HG02759 (cell line): ENCODE data around the gene SOBP.
"Not testable (repeated sequence)": the region's sequence is repeated elsewhere in the genome, so short reads cannot be mapped to it uniquely, and the experiment has no call there.

Experiments used
- ATAC-seq: cut with Tn5 transposase; IDR thresholded peaks from one replicate; pipeline ENCODE4 v1.9.1; 2021; ENCODE audit warnings: mild to moderate bottlenecking, moderate library complexity; ENCODE audit not compliant: unreplicated experiment

SOBP gene

DNA sequence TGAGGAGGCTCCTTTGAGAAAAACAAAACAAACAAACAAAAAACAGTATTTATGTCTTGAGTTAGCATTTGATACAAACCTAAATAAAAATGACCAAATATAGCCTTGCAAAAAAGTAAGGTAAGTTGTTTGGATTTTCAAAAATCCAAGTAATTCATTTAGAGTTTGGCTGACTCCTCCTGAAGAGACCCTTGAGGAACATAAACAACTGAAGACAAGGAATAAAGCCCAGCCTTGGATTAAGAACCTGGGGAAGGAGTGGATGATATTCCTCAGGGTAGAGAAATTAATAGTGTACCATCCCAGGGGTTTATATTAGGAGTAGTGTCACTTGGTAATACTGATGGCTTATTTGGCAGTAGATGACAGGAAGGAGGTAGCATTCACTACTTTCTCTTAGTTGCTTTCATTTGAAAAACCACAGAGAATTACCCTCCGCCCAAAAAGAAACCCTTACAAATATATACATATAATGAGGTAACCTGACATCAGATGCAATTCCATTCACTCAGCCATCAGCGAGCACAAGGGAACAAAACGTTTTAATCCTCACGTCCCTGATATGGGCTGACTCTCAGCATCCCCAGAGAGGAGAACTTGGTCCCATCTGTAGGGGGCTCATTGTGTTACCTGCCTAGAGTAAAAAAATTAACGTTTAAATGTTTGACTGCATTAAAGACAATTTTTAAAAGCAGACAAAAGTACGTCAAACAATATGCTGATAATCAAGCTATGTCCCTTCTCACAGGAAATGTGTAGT is 57.0 kb downstream of the SOBP start:
- ATAC-seq: no peak

DNA sequence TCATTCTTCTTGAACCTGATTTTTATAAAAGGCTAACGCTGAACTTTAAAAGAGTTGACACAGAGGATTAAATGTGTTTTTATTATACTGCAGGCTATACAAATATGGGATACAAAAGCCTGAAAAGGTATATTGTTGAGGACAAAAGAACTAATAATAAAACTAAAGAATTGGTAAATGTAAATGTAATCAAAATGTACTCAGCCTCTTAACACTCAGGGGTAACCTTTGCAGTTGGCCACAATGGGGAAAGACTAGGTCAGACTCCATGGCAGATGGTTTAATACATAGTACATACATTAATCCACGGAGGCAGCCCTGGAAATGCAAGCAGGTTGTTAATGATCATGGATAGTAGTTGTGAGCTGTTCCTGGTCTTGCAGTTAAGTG is 57.5 kb downstream of the SOBP start:
- ATAC-seq: no peak

DNA sequence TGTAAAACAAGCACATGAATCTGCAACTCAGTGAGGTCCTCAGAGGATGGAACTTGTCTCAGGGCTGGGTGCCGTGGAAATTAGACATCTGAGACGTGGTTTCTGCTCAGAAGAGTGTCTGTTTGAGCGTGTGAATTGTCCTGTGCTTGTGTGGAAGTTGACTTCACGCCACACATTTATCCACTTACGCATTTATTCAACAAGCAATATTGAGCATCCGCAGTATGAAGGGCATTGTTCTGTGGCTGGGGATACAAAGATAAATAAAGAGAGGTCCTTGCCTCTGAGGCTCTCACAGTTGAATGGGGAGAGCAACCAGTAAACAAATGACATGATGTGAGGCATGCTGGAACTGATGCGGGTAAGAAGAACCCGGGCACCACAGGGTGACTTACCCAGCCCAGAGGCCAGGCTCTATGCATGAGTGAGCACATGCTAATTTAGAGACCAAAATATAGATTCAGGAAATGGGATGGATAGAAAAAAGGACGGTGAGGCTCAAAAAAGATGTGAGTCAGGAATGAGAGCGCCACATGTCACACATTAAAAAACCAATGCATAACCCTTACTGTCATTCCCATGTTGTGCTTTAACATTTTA is 60.4 kb downstream of the SOBP start:
- ATAC-seq: no peak

DNA sequence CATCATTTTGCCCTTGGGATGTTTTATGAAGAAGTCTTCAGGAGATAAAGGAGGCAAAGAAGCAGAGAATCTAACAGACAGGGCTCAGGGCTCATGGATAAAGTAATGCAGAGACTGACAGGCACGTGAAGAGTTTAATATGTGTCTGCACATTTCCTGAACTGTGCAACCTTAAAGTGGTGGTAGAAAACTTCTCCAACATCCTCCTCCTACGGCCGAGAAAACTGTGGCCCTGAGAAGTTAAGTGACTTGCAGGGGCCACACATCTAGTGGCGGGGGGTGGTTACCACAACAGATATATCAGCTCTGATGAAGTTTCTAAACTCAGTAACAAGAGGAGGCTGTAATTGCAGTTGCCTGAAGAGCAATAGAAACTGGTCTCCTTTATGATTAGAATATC is 61.0 kb downstream of the SOBP start:
- ATAC-seq: no peak

DNA sequence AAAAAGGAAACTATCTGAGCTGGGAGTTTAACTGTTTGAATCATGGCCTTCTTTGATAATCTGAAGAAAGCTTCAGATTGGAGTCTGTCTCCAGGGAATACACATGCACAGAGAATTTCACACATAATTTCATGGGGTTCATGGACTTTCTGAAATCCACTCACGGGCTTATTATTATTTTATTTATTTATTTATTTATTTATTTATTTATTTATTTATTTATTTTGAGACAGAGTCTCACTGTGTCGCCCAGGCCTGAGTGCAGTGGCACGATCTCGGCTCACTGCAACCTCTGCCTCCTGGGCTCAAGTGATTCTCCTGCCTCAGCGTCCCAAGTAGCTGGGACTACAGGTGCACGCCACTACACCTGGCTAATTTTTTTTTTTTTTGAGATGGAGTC is 63.2 kb downstream of the SOBP start:
- not testable (repeated sequence) for ATAC-seq

DNA sequence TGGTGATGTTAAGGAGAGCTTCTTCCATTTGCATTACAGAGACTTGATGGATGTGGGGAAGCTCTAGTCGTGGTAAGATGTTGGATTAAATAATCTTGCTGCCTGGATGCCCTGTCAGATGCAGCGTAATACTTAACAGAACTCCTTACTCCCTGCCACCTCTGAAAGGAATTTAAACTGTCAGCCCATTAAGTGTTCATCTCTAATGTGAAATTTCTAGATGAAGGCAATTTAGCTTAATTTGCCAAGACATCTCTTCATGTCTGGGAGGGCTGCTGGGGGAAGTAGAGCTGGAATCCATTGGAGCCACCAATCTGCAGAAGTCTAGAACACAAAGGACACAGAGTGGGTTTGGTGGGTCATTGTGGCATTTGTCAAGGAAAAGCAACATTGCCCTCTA is 64.4 kb downstream of the SOBP start:
- ATAC-seq: no peak

DNA sequence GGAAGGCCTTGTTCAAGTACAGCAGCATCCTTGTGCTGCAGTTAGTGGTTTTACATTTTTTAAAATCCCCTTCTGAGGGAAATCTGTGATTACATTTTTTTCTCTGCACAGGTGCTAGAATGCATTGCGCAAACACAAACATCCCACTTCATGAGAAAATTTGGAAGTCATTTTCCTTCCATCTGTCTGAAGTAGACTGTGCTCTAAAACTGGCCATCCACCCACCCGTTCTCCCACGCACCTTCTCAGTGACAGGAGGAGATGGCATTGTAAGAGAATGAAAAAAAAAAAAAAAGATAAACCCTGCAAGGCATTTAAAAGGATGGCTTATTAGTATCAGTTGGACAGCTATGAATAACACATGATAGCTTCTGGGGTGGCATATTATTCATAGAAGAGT is 65.0 kb downstream of the SOBP start:
- ATAC-seq: no peak

DNA sequence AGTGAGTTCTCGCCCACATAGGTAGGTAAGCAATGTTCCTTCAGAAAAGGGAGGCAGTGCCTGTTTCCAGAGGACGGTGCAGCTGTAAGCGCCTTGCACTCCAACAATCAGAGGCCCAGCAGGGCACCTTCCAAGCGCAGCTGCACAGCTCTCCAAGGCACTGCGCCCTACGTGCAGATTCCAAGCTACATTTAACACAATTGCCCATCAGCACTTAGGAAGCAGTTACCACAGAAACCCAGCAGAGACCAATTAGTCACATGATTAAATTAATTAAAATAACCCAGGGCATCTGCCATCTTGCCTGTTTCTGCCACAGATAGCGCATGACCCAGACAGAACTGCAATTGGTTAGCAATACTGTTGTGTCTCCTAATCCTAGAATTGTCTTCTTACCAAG is 65.5 kb downstream of the SOBP start:
- ATAC-seq: no peak

DNA sequence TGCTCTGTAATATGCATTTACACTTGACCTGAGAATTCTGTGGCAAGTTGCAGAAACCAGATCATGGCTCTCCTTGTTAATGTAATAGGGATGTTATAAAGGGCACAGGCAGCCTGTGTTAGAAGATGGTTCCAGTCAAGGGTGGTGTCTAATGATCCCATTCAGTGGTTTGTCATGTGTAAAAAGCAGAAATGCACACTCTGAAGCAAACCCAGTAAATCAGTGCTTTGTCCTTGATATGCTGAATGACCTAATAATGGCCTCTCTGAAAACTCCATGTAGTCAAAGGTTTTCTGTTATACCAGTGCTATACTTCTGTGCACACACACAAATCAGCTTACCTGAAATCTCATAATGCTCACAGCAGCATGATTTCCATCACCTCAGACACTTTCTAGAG is 66.2 kb downstream of the SOBP start:
- no peak for ATAC-seq

DNA sequence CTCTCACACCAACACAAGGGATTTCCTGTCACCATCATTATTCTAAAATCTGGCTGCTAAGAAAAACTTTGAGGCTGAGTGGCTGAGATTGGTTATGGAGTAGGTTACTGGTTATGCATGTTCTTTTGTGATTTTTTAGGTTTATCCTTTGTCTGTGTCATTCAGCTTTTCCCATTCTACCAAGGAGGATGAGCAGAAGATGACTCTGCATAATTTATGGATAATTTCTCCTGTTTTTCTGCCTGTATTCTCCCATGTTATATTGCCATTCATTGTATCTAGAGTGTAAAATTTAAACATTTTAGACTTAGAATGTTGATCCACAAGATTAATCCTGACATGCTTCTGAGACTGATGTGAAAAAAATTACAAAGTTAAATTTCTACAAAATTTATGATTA is 67.8 kb downstream of the SOBP start:
- no peak for ATAC-seq

DNA sequence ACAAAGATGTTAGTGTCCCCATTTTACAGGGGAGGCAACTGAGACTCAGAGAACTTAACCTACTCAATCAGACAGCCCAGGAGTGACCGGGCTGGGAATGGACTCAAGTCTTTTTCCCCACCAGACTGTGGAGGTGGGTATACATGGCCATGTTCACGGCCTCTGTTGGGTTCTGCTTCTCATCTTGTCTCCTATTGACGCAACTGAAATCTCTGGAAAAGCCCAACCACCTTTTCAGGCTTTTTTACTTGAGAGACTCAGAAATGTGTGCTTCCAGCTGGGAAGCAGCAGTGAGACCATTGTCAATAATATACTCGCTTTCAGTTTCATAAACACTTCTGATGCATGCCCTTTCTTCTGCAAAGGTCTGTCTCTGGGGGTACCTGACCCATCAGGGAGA is 70.7 kb downstream of the SOBP start:
- no peak for ATAC-seq

DNA sequence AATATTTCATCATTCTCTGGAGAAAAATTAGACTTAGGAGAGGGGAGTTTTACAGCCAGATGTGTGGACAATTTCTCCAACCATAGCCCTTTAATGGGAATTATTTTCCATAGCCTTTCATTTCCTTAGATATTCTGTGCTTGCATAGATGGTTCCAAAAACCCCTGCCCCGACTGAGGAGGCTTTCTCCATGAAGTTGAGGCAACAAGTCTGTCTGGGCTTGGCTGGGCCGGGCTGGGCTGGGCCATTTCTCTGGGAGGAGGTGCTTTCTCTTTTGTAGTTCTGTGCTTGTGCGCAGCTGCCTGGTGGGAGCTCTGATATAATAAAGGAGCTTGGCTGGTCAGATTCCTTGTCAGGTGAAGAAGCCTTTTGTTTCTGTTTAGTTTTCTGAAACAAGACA is 71.4 kb downstream of the SOBP start:
- no peak for ATAC-seq

DNA sequence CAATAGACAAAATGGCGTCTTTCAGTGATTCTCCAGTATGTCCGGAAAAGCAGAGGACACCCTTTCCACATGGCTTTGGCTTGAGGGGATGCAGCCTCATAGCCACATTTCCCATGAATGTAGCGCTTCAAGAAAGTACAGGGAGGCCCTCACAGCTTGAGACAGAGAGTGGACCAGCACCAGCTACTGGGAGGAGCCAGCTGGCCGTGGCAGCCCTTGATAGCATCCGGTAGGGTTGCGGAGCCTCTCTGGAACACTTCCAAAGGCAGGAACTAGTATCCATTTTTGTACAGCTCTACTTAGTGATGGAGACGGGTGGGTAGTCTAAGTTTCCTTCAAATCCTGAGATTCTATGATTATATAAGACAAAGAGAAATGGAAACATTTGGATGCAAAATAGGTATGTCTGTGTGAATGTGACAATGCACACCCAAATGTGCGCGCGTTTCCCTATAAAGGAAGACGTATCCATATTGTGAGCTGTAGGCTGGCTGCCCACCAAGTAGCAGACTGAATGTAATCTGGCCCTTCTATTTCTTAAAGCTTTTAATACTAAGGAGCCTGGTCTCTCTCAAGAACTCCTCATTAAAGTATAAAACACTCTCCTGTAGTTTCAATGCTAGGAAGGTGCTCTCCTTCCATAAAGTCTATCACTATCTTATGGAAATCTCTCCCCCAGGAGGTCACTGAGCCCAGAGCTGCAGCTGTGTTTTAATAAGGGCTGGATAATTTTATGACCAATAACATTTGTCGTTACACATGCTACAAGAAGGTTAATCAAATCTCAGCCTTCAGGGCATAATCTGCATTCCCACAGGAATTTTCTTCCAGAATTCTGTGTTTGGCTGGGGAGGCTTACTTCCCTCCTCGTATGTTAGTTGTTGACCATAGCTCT is 74.0 kb downstream of the SOBP start:
- no peak for ATAC-seq

DNA sequence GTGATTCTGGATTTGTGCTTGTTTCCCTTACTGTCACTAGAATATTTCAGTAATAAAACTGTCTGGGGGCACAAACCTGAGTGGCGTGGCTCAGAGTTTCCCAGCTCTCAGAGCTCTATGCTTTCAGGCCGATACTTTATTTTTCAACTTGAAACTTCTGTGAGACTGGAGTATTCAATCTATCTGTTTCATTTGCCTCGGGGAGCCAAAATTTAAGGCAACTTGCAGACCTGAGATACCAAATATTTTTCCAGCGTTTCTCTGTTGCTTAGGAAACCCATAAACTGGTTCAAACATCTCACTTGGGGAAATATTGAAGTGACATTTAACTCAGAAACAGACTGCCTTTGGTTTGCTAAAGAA is 74.7 kb downstream of the SOBP start:
- ATAC-seq: no peak

DNA sequence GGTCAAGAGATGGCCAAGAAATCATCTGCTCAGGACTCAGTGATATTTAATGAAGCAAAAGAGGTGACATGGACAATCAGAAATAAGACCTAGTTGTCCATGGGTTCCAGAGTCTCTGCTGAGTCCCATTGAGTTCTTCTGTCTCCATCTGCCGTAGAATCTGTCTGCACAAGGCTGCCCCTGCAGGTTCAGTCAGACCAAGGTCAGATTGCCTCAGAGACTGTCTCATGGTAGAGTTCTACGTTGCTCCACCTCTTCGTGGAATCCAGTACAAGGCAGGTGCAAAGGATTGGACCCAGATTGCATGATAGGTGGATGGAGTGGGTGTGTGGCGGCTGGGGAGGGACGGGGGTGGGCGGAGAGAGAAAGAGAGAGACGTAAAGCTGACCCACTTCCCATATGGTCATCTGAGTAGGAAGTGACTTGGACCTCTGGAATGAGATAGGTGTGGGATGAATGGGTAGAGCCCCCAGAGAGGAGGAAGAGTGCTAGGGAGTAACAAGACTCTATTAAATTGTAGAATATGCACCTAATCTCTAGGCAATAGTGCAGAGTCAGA is 75.3 kb downstream of the SOBP start:
- ATAC-seq: no peak

DNA sequence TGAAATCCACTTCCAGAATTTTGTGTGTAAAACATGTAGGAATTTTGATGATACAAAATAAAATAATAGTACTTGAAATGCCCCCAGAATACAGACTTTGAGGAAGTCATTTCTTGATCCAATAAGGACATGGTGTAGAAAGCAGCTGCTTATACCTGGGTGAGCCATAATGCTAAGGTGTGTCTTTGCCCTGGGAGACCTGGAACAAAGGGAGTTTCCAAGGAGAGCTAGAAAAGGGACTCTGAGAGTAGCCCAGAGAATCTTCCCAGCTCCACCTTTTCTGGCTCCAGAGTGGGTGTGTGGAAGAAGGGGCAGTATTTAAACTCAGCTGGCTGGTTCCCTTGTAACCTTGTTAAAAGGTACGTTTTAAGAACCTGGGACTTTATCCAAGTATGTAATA is 77.7 kb downstream of the SOBP start:
- ATAC-seq: no peak

DNA sequence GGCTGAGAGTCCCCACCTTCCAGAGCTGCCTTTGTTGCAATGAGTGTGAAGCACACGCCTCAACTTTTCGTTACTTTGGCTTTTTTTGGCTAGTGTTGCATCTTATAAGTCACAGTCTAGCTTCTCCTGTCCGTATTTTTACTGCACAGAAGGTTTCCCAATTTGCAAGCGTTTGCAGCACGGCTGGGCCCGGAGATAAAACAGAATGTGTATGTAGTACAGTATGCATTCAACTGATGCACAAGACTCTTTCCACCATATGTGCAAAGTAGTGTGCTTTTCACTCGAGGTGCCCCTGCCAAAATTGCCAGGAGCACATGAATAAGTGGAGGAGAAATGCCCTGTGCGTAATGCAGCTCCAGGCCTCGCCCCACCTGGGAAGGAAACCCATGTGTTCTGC is 79.6 kb downstream of the SOBP start:
- ATAC-seq: no peak

DNA sequence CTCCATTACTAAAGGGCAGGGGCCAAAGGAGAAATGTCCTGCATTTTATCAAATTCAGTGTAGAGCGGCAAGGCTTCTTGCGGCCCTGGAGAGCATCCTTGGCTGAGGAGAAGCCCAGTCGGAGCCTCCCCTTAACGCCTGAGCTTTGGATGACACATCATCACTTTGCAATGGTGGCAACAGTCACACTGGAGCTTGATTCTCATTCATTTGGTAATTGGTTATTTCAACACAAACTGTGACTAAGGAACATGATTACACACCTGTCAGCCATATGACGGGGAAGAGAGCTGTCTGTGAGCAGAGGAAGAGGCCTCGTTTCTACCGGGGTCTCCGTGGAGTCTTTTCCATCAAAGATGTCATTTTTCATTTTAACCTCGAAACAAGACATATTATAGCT is 81.4 kb downstream of the SOBP start:
- no peak for ATAC-seq

DNA sequence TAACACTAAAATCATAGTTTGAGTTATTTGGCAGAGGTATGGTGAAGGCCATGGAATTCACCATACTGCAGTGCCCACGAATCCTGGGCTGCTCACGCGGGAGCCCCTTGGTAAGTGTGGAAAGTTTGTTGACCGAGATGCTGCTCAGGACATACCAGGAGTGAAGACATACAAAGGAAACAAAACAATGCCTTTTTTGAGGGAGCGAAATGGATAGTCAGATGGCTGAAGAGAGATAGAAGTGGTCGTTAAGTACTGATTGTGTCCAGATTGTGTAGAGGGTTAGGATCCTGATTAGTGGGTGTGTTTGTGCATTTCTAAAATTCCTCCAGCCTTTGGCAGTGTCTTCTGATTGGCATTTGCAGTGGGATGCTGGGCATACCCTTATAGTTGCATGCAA is 83.0 kb downstream of the SOBP start:
- ATAC-seq: no peak

DNA sequence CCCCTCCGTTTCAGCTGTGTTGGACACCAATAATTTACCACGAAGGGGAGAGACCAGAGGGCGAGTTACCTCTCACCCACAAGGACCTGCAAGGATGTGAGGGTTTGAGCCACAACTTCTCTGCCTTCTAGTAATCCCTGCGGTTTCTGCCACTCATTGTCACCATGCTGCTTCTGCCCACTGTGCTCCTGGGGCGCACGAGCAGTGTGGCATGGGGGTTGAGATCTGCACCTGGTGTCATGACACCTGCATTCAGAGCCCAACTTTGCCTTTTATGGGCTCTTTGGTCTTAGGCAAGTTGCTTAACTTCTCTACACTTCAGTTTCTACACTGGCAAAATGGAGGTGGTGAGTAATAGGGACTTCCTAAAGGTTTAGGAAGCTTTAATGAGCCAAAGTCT is 84.9 kb downstream of the SOBP start:
- ATAC-seq: no peak

DNA sequence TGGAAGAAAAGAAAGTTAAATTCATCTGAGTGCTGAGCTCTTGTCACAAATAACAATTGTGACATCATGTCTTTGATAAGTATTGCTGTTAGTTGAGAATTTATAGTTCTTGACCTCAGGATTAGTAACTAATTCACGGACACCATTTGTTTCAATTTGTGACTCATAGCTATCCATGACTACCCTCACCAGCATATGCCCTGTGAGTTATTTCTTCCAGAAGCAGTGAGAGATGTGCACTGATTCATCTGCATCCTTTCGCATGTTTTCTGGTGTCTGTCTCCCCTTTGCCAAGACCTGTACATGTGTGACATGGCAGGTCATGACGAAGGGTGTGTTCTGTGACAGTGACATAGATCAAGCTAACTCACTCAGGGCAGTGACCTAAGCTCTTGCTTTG is 86.9 kb downstream of the SOBP start:
- no peak for ATAC-seq
